GM23338 (cell line): ENCODE measurements around the gene HSD17B11. TPM values are rescaled to one million over a fixed set of nuclear protein-coding genes. Genes with fewer than 3 reads are reported as not detected.

Experiments used
- ATAC-seq: fragments of 200-7000 bp; cut with Tn5 transposase; 3 replicates; pipeline ENCODE4 v1.9.1; 2020
- DNase-seq: peaks from one replicate; pipeline ENCODE4 v3.0.0-alpha.2; 2015; ENCODE audit warnings: low spot score
- H2AFZ ChIP-seq: fragments of 200-600 bp; sonication (generic); 2 replicates; pipeline ENCODE4 v1.8.0; 2016; ENCODE audit warnings: antibody characterized with exemption, mild to moderate bottlenecking, moderate library complexity
- H3F3A ChIP-seq: fragments of 200-600 bp; sonication (generic); replicated peaks from 2 replicates; pipeline ENCODE4 v1.8.0; 2017; ENCODE audit warnings: antibody characterized with exemption, mixed run types, low read depth
- H3K27ac ChIP-seq: fragments of 200-600 bp; sonication (generic); 2 replicates; pipeline ENCODE4 v1.6.1; 2016; ENCODE audit warnings: low read depth
- H3K27me3 ChIP-seq: fragments of 200-600 bp; sonication (generic); 2 replicates; pipeline ENCODE4 v1.8.0; 2016; ENCODE audit warnings: mild to moderate bottlenecking, mixed run types, moderate library complexity; ENCODE audit not compliant: insufficient read depth
- H3K36me3 ChIP-seq: fragments of 200-600 bp; sonication (generic); 2 replicates; pipeline ENCODE4 v1.8.0; 2016; ENCODE audit warnings: mild to moderate bottlenecking; ENCODE audit not compliant: insufficient read depth
- H3K4me1 ChIP-seq: fragments of 200-600 bp; sonication (generic); 2 replicates; pipeline ENCODE4 v1.8.0; 2016; ENCODE audit warnings: mild to moderate bottlenecking, moderate library complexity; ENCODE audit not compliant: insufficient read depth
- H3K4me2 ChIP-seq: fragments of 200-600 bp; sonication (generic); 2 replicates; pipeline ENCODE4 v1.7.1; 2017; ENCODE audit warnings: mixed run types
- H3K4me3 ChIP-seq: fragments of 200-600 bp; sonication (generic); 2 replicates; pipeline ENCODE4 v1.6.1; 2016; ENCODE audit warnings: mixed run types
- H3K79me2 ChIP-seq: fragments of 200-600 bp; sonication (generic); replicated peaks from 2 replicates; pipeline ENCODE4 v1.8.0; 2017; ENCODE audit warnings: mild to moderate bottlenecking; ENCODE audit not compliant: insufficient read depth
- H3K9me2 ChIP-seq: fragments of 200-600 bp; sonication (generic); 2 replicates; pipeline ENCODE4 v1.8.0; 2017; ENCODE audit not compliant: insufficient read depth
- H4K20me1 ChIP-seq: fragments of 200-600 bp; sonication (generic); replicated peaks from 2 replicates; pipeline ENCODE4 v1.8.0; 2017; ENCODE audit warnings: mild to moderate bottlenecking; ENCODE audit not compliant: insufficient read depth
- H3K27ac Mint-ChIP-seq: 2 replicates; pipeline ENCODE4 v1.8.0; 2020; ENCODE audit warnings: inconsistent platforms, mild to moderate bottlenecking, moderate library complexity, mixed read lengths
- H3K27me3 Mint-ChIP-seq: 3 replicates; pipeline ENCODE4 v1.8.0; 2022; ENCODE audit warnings: low read depth, mild to moderate bottlenecking, moderate library complexity, mixed read lengths, inconsistent platforms; ENCODE audit not compliant: insufficient read depth, poor library complexity
- H3K36me3 Mint-ChIP-seq: 3 replicates; pipeline ENCODE4 v1.8.0; 2021; ENCODE audit warnings: low read depth, mild to moderate bottlenecking, inconsistent platforms, moderate library complexity, mixed read lengths
- H3K4me1 Mint-ChIP-seq: 3 replicates; pipeline ENCODE4 v1.8.0; 2020; ENCODE audit warnings: mild to moderate bottlenecking, inconsistent platforms, mixed read lengths
- H3K4me3 Mint-ChIP-seq: 3 replicates; pipeline ENCODE4 v1.8.0; 2021; ENCODE audit warnings: moderate library complexity, mild to moderate bottlenecking, inconsistent platforms, mixed read lengths
- H3K9me3 Mint-ChIP-seq: 3 replicates; pipeline ENCODE4 v1.8.0; 2020; ENCODE audit warnings: moderate library complexity, mild to moderate bottlenecking, inconsistent platforms, mixed read lengths
- CREB1 ChIP-seq: fragments of 250-450 bp; sonication (Bioruptor Pico); IDR thresholded peaks from 2 replicates; pipeline ENCODE4 v1.5.0; 2020; ENCODE audit warnings: low read depth, mild to moderate bottlenecking, moderate library complexity
- CTCF ChIP-seq, 2 experiments: fragments of 200-600 bp in 1 of 2; sonication (generic) in 1 of 2; conservative IDR thresholded peaks; 2 replicates each; pipeline versions ENCODE4 v1.5.1 to v1.6.1; 2016 to 2017; ENCODE audit warnings: antibody characterized with exemption in 2 of 2, low read depth in 2 of 2, mild to moderate bottlenecking in 2 of 2, moderate library complexity in 1 of 2
- POLR2AphosphoS5 ChIP-seq: IDR thresholded peaks from 2 replicates; pipeline ENCODE4 v1.6.1; 2016; ENCODE audit warnings: antibody characterized with exemption, low read depth
- ZNF462 ChIP-seq: fragments of 250-450 bp; sonication (Bioruptor Pico); IDR thresholded peaks from 2 replicates; pipeline ENCODE4 v1.5.0; 2020; ENCODE audit warnings: mild to moderate bottlenecking, moderate library complexity
- long read RNA-seq: library from polyadenylated mRNA; unstranded; transcript quantifications from one replicate; pipeline ENCODE4 v2.0.0, GENCODE V29; 2020; ENCODE audit not compliant: unreplicated experiment
- polyA plus RNA-seq: library from polyadenylated mRNA; unstranded; fragments of >200 nt; fragmentation: Nextera tagmentation; extraction: Ambion mirVana; gene quantifications from 2 replicates; pipeline ENCODE4 v1.2.1, GENCODE V29; 2016
- total RNA-seq: library from RNA; depleted of rRNA; stranded (reverse); fragments of >200 nt; shearing (Covaris generic); gene quantifications from 2 replicates; pipeline ENCODE4 v1.2.3, GENCODE V29; 2014; rRNA removed

The HSD17B11 gene
- 14.8 and 19.9 TPM in 2 replicates for total RNA-seq
- polyA plus RNA-seq: 9.7 and 9.8 TPM in 2 replicates
- long read RNA-seq, transcript HSD17B11-201 (7 exons, 1,885 nt): major isoform, 21 of 22 reads
- long read RNA-seq, partial matches to known transcripts: 1 of 22 reads
- long read RNA-seq, other reads (novel, unspliced or antisense): 0 of 22 reads

- peaks cover 4% of the 10 kb centered on the region; the same call in 1 of the 2 replicates for H3K9me2 ChIP-seq
- Mint-ChIP-seq H3K27me3 (peaks cover 2% of the 10 kb centered on the region), H3K27ac (peak within 1 kb of the TSS; percentile 83), H3K36me3 (peaks cover 13% of the 10 kb centered on the region), H3K9me3 (peaks cover 5% of the 10 kb centered on the region; the same call in 2 of the 3 replicates), H3K4me3 (peak within 1 kb of the TSS; percentile 84), H3K4me1 (peaks cover 3% of the 10 kb centered on the region; the same call in 1 of the 3 replicates)
- no peaks in the 10 kb centered on the region for H3K27me3 ChIP-seq
- H3K4me3 ChIP-seq: peak within 1 kb of the TSS; percentile 63
- H3K36me3 ChIP-seq: no peaks in the 10 kb centered on the region
- no peaks in the 10 kb centered on the region for H3K4me1 ChIP-seq
- H3F3A ChIP-seq: no peaks in the 10 kb centered on the region
- peak; percentile 99 for ATAC-seq
- H3K4me2 ChIP-seq: peak within 1 kb of the TSS; percentile 84
- peak; percentile 93 for DNase-seq
- peaks cover 20% of the 10 kb centered on the region; the same call in 1 of the 2 replicates for H3K79me2 ChIP-seq
- peak within 1 kb of the TSS; percentile 95 for H2AFZ ChIP-seq
- peak; percentile 84 for TF ChIP-seq POLR2AphosphoS5
- no peak for TF ChIP-seq ZNF462 (CRISPR knock-in tag)
- TF ChIP-seq CTCF (conservative IDR thresholded peaks at IDR 0.05; ENCODE audit: low read depth in 2 of 2): peak in 1 of 2 experiments; percentile 27; a peak in 1 of 4 replicates
- TF ChIP-seq CREB1 (CRISPR knock-in tag): no peak
- peak within 1 kb of the TSS; percentile 56 for H3K27ac ChIP-seq
- no peaks in the 10 kb centered on the region for H4K20me1 ChIP-seq
These were observed at the start of gene HSD17B11 for GRCh38 chr4:87390891-87391575. Gene HSD17B11 (minus strand): TSS chr4:87391188. CDS start chr4:87391070, 118 bp downstream.
